ENCODE measurements around the gene PPM1N.

PPM1N gene

DNA sequence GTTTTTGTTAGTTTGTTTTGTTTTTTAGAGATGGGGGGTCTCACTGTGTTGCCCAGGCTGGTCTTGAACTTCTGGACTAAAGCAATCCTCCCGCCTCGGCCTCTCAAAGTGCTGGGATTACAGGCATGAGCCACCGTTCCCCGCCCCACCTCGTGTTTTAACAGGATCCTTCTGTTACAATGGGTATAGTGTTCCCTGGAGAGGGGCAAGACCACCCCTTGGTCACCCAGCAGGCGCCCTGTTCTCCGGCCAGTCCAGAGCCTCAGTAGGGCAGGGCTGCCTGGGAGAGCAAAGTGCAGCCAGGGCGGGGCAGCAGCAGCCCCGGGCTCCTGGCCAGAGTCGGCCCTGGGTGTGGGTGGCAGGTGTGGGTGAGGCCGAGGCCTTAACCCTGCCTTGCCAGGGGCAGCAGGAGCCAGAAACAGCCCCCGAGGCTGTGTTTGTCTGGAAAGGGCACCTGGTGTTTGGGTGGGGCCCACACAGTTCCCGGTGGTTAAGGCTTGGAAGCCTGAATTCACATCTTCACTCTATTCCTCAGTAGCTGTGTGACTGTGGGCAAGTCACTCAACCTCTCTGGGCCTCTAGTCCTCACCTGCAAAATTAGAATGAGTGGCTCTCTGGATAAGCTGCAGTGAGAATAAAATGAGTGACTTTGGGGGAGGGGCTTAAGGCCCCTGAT is 16.3 kb downstream of the PPM1N start:
- Histone ChIP-seq H3K27ac (ENCODE audit: low read length) (no peak overlapping the region), H3K36me3 (replicated peaks; ENCODE audit: insufficient read depth, low read length) (no peaks in the 10 kb centered on the region), H2AFZ (ENCODE audit: low read length) (no peak overlapping the region), H3K4me3 (ENCODE audit: low read length) (no peak overlapping the region), H3K9ac (ENCODE audit: low read length) (no peak overlapping the region), H3K79me2 (ENCODE audit: low read length) (peaks cover 48% of the 10 kb centered on the region), H3K4me1 (ENCODE audit: low read length) (peaks cover 13% of the 10 kb centered on the region), H4K20me1 (ENCODE audit: insufficient read depth, low read length) (no peaks in the 10 kb centered on the region), H3K4me2 (ENCODE audit: low read depth, low read length) (no peak overlapping the region), H3K9me2 (replicated peaks; ENCODE audit: insufficient read depth, low read length) (no peaks in the 10 kb centered on the region), H3K27me3 (replicated peaks; ENCODE audit: insufficient read depth, low read length) (no peaks in the 10 kb centered on the region), H3K9me3 (replicated peaks; ENCODE audit: insufficient read depth, low read length) (no peaks in the 10 kb centered on the region), H3F3A (ENCODE audit: insufficient read depth, low read length) (no peaks in the 10 kb centered on the region)
- no peak for DNase-seq
- no peak for TF ChIP-seq EZH2 (optimal IDR thresholded peaks at IDR 0.05; ENCODE audit: low read depth, low read length)
- TF ChIP-seq CTCF (IDR thresholded peaks at IDR 0.05; ENCODE audit: low read length), result no peak
- no peak for TF ChIP-seq EZH2phosphoT487 (IDR thresholded peaks at IDR 0.05; ENCODE audit: low read length)

DNA sequence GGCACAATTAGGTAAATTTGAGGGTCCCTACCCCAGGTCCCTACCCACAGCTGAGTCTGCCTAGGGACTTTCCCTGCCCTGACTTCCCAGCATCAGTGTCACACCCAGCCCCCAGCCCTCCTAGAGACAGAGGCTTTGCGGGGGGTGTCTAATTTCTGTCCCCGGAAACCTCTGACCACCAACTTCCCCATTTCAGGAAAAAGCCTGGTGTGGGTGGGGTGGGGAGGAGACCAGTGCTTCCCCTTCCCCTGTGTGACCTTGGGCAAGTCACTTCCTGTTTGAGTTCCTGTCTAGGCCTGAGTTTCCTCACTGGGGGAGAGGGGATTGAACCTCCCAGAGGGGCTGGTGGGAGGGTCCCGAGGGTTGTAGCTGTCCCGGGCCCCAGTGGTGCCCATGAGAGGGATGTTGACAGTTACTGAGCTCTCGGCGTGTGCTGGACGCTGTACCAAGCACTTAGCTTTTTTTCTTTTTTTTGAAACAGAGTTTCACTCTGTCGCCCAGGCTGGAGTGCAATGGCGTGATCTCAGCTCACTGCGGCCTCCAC is 16.9 kb downstream of the PPM1N start:
- no peak overlapping the region for H3K4me2 ChIP-seq (ENCODE audit: low read depth, low read length)
- H3K9me2 ChIP-seq (replicated peaks; ENCODE audit: insufficient read depth, low read length), result no peaks in the 10 kb centered on the region
- peaks cover 10% of the 10 kb centered on the region for H3K4me1 ChIP-seq (ENCODE audit: low read length)
- H3F3A ChIP-seq (ENCODE audit: insufficient read depth, low read length), result no peaks in the 10 kb centered on the region
- H3K36me3 ChIP-seq (replicated peaks; ENCODE audit: insufficient read depth, low read length), result no peaks in the 10 kb centered on the region
- no peak for DNase-seq
- H3K4me3 ChIP-seq (ENCODE audit: low read length), result no peak overlapping the region
- no peak overlapping the region for H2AFZ ChIP-seq (ENCODE audit: low read length)
- H3K9ac ChIP-seq (ENCODE audit: low read length), result no peak overlapping the region
- no peaks in the 10 kb centered on the region for H4K20me1 ChIP-seq (ENCODE audit: insufficient read depth, low read length)
- H3K79me2 ChIP-seq (ENCODE audit: low read length), result peaks cover 42% of the 10 kb centered on the region
- no peak overlapping the region for H3K27ac ChIP-seq (ENCODE audit: low read length)
- no peak for TF ChIP-seq EZH2phosphoT487 (IDR thresholded peaks at IDR 0.05; ENCODE audit: low read length)
- no peaks in the 10 kb centered on the region for H3K9me3 ChIP-seq (replicated peaks; ENCODE audit: insufficient read depth, low read length)
- H3K27me3 ChIP-seq (replicated peaks; ENCODE audit: insufficient read depth, low read length), result no peaks in the 10 kb centered on the region

DNA sequence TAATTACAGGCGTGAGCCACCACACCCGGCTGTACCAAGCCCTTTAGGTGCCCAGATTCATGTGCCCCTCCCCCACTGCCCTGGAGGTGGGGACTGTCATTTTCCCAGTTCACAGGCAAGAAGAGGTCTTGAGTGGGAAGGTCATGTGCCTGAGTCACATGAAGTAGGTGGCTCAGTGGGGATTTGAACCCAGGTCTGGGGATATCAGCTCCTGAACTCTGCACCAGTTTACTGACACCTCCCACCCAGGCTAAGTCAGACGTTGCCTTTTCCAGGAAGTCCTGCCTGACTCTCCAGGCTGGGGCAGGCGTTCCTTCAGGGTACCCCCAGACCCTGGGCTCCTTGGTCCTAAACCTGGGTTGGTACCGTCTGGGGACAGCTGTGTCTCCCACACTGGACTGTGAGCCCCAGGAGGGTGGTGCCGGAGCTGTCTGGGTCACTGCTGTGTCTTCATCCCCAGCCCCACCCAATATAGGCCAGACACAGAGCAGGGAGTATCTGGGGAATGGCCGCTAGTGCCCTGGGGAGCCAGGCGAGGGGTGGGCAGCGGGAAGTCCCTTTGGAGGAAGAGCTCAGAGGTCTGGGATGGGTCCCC is 17.7 kb downstream of the PPM1N start:
- no peaks in the 10 kb centered on the region for H4K20me1 ChIP-seq (ENCODE audit: insufficient read depth, low read length)
- no peak overlapping the region for H2AFZ ChIP-seq (ENCODE audit: low read length)
- no peak overlapping the region for H3K9ac ChIP-seq (ENCODE audit: low read length)
- no peak for TF ChIP-seq CTCF (IDR thresholded peaks at IDR 0.05; ENCODE audit: low read length)
- TF ChIP-seq EZH2phosphoT487 (IDR thresholded peaks at IDR 0.05; ENCODE audit: low read length), result no peak
- no peak for TF ChIP-seq EZH2 (optimal IDR thresholded peaks at IDR 0.05; ENCODE audit: low read depth, low read length)
- H3K9me3 ChIP-seq (replicated peaks; ENCODE audit: insufficient read depth, low read length), result no peaks in the 10 kb centered on the region
- no peak for DNase-seq
- H3F3A ChIP-seq (ENCODE audit: insufficient read depth, low read length), result no peaks in the 10 kb centered on the region
- no peak overlapping the region for H3K4me3 ChIP-seq (ENCODE audit: low read length)
- H3K9me2 ChIP-seq (replicated peaks; ENCODE audit: insufficient read depth, low read length), result no peaks in the 10 kb centered on the region
- no peaks in the 10 kb centered on the region for H3K36me3 ChIP-seq (replicated peaks; ENCODE audit: insufficient read depth, low read length)
- no peak overlapping the region for H3K27ac ChIP-seq (ENCODE audit: low read length)
- peaks cover 10% of the 10 kb centered on the region for H3K4me1 ChIP-seq (ENCODE audit: low read length)
- H3K79me2 ChIP-seq (ENCODE audit: low read length), result peaks cover 34% of the 10 kb centered on the region
- H3K4me2 ChIP-seq (ENCODE audit: low read depth, low read length), result no peak overlapping the region
- no peaks in the 10 kb centered on the region for H3K27me3 ChIP-seq (replicated peaks; ENCODE audit: insufficient read depth, low read length)

DNA sequence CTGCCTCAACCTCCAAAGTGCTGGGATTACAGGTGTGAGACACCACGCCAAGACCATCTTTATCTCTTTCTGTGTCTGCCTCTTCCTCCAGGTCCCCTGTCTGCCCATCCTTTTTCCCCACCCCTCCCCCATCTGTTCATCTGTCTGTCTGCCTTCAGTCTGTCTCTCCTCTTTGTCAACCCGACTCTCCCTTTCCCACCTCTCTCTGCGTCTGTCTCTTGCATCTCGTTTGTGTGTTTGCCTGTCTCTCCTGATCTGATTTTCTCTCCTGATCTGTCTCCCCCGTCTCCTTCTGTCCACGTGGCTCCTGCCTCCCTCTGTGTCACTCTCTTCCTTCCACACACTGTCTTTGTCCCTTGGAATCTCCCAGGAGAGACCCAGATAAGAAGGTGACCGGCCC is 19.0 kb downstream of the PPM1N start:
- DNase-seq, result no peak
- Histone ChIP-seq H3K4me2 (ENCODE audit: low read depth, low read length) (no peak overlapping the region), H3K9me3 (replicated peaks; ENCODE audit: insufficient read depth, low read length) (no peaks in the 10 kb centered on the region), H3K4me1 (ENCODE audit: low read length) (peaks cover 10% of the 10 kb centered on the region), H3F3A (ENCODE audit: insufficient read depth, low read length) (no peaks in the 10 kb centered on the region), H3K27me3 (replicated peaks; ENCODE audit: insufficient read depth, low read length) (no peaks in the 10 kb centered on the region), H2AFZ (ENCODE audit: low read length) (no peak overlapping the region), H3K79me2 (ENCODE audit: low read length) (peaks cover 21% of the 10 kb centered on the region; the same call in 1 of the 2 replicates), H3K27ac (ENCODE audit: low read length) (no peak overlapping the region), H4K20me1 (ENCODE audit: insufficient read depth, low read length) (no peaks in the 10 kb centered on the region), H3K36me3 (replicated peaks; ENCODE audit: insufficient read depth, low read length) (no peaks in the 10 kb centered on the region), H3K4me3 (ENCODE audit: low read length) (no peak overlapping the region), H3K9me2 (replicated peaks; ENCODE audit: insufficient read depth, low read length) (no peaks in the 10 kb centered on the region), H3K9ac (ENCODE audit: low read length) (no peak overlapping the region)
- TF ChIP-seq EZH2 (optimal IDR thresholded peaks at IDR 0.05; ENCODE audit: low read depth, low read length) (no peak), CTCF (IDR thresholded peaks at IDR 0.05; ENCODE audit: low read length) (no peak), EZH2phosphoT487 (IDR thresholded peaks at IDR 0.05; ENCODE audit: low read length) (no peak)
